ENCODE results near the gene L3HYPDH. TPM values are rescaled to one million over a fixed set of nuclear protein-coding genes. Genes with fewer than 3 reads are reported as not detected.

The L3HYPDH gene
- total and polyA plus RNA-seq, 8 donors, result 4.9 to 40.2 (median 17.6) TPM

DNA sequence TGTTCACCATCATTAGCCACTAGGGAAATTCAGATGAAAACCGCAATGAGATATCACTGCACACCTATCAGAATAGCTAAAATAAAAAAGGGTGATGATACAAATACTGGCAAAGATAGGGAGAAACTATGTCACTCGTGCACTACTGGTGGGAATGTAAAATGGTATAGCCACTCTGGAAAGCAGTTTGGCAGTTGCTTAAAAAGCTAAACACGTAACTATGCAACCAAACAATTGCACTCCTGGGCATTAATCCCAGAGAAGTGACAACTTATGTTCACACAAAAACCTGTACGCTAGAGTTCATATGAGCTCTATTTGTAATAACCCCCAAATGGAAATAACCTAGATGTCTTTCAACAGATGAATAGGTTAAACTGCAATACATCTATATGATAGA lies 54.4 kb downstream of the L3HYPDH start:
- Histone ChIP-seq H3K9me3 (no peaks in the 10 kb centered on the region), H3K36me3 (no peaks in the 10 kb centered on the region), H3K4me1 (peaks cover 0 to 5% (median 2%) of the 10 kb centered on the region in 4 donors), H3K27ac (no peak overlapping the region), H3K4me3 (no peak overlapping the region), H3K27me3 (no peaks in the 10 kb centered on the region)
- DNase-seq, result peak in 1 of 2 donors; percentile 44
- intact Hi-C loops (cut with DNase I; ENCODE audit: low total_unique reads), result no loop called here
- TF ChIP-seq POLR2AphosphoS5 (IDR thresholded peaks at IDR 0.05) (no peak), POLR2A (IDR thresholded peaks at IDR 0.05) (no peak), EP300 (IDR thresholded peaks at IDR 0.05) (no peak)
- TF ChIP-seq, protein P1, sequence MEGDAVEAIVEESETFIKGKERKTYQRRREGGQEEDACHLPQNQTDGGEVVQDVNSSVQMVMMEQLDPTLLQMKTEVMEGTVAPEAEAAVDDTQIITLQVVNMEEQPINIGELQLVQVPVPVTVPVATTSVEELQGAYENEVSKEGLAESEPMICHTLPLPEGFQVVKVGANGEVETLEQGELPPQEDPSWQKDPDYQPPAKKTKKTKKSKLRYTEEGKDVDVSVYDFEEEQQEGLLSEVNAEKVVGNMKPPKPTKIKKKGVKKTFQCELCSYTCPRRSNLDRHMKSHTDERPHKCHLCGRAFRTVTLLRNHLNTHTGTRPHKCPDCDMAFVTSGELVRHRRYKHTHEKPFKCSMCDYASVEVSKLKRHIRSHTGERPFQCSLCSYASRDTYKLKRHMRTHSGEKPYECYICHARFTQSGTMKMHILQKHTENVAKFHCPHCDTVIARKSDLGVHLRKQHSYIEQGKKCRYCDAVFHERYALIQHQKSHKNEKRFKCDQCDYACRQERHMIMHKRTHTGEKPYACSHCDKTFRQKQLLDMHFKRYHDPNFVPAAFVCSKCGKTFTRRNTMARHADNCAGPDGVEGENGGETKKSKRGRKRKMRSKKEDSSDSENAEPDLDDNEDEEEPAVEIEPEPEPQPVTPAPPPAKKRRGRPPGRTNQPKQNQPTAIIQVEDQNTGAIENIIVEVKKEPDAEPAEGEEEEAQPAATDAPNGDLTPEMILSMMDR (IDR thresholded peaks at IDR 0.05), result no peak
- WGBS, 5 donors, result 77 to 92% (median 85%) methylated on average over 4 of the region's 4 CpGs

GRCh38 chr14:59428581-59429012 lies 55.6 kb downstream of the L3HYPDH start:
- peak in 1 of 2 donors; percentile 63 for DNase-seq
- Histone ChIP-seq H3K27me3 (no peaks in the 10 kb centered on the region), H3K36me3 (no peaks in the 10 kb centered on the region), H3K4me3 (no peak overlapping the region), H3K4me1 (peaks cover 0 to 5% (median 2%) of the 10 kb centered on the region in 4 donors), H3K9me3 (no peaks in the 10 kb centered on the region), H3K27ac (no peak overlapping the region)
- TF ChIP-seq POLR2AphosphoS5 (IDR thresholded peaks at IDR 0.05), result no peak
- TF ChIP-seq EP300 (IDR thresholded peaks at IDR 0.05), result no peak
- TF ChIP-seq, protein P1 (IDR thresholded peaks at IDR 0.05), result no peak
- TF ChIP-seq POLR2A (IDR thresholded peaks at IDR 0.05), result no peak
- intact Hi-C loops (cut with DNase I; ENCODE audit: low total_unique reads), result no loop called here
- 52 to 95% (median 74%) methylated on average over 1 of the region's 1 CpG for WGBS, 5 donors

- no peak overlapping the region for H3K27ac ChIP-seq
- no peak for TF ChIP-seq POLR2A (IDR thresholded peaks at IDR 0.05)
- TF ChIP-seq, protein P1 (IDR thresholded peaks at IDR 0.05), result no peak
- TF ChIP-seq EP300 (IDR thresholded peaks at IDR 0.05), result no peak
- TF ChIP-seq POLR2AphosphoS5 (IDR thresholded peaks at IDR 0.05), result no peak
- WGBS, 5 donors, result 65 to 83% (median 80%) methylated on average over 13 of the region's 13 CpGs
Measured at GRCh38 chr14:59427653-59428580, 56.3 kb downstream of the L3HYPDH start.

GRCh38 chr14:59425322-59425935 lies 58.8 kb downstream of the L3HYPDH start:
- Histone ChIP-seq H3K4me1 (peaks cover 0 to 9% (median 3%) of the 10 kb centered on the region in 4 donors), H3K27me3 (no peaks in the 10 kb centered on the region), H3K36me3 (no peaks in the 10 kb centered on the region), H3K4me3 (no peak overlapping the region), H3K9me3 (no peaks in the 10 kb centered on the region), H3K27ac (no peak overlapping the region)
- intact Hi-C loops (cut with DNase I; ENCODE audit: low total_unique reads), result no loop called here
- WGBS, 5 donors, result 41 to 57% (median 50%) methylated on average over 3 of the region's 3 CpGs
- TF ChIP-seq POLR2AphosphoS5 (IDR thresholded peaks at IDR 0.05) (no peak), EP300 (IDR thresholded peaks at IDR 0.05) (no peak), POLR2A (IDR thresholded peaks at IDR 0.05) (no peak)
- TF ChIP-seq, protein P1 (IDR thresholded peaks at IDR 0.05), result no peak
- DNase-seq, result peak in 1 of 2 donors; percentile 61

More at GRCh38 chr14:59427653-59428580, 56.3 kb downstream of the L3HYPDH start:
- Histone ChIP-seq H3K27me3 (no peaks in the 10 kb centered on the region), H3K36me3 (no peaks in the 10 kb centered on the region), H3K9me3 (no peaks in the 10 kb centered on the region), H3K4me3 (no peak overlapping the region), H3K4me1 (peaks cover 0 to 5% (median 2%) of the 10 kb centered on the region in 4 donors)
- intact Hi-C loops (cut with DNase I; ENCODE audit: low total_unique reads), result no loop called here
- no peak for DNase-seq
